Pancreas (tissue), 10 donors: ENCODE measurements around the gene PPDPF. TPM values are rescaled to one million over a fixed set of nuclear protein-coding genes. Genes with fewer than 3 reads are reported as not detected.

Source experiments
- ATAC-seq, 4 donors: fragments of 200-7000 bp; cut with Tn5 transposase; one replicate each; pipeline versions ENCODE4 v1.8.0 to v1.9.1; 2020; ENCODE audit warnings: mild to moderate bottlenecking in 4 of 4, moderate library complexity in 4 of 4
- DNase-seq, 6 donors: peaks; one replicate each; pipeline ENCODE4 v3.0.0-alpha.2; 2020
- FAIRE-seq: peaks from 2 replicates; lab custom pipeline; 2012; peaks lifted over from hg19 to GRCh38; lab: Jason Lieb, UNC
- H3K27ac ChIP-seq, 4 donors: fragments of 200-600 bp; sonication (generic); 1 replicate in 3 of 4; 2 replicates in 1 of 4; pipeline versions ENCODE4 v1.5.0 to v1.8.0; 2020
- H3K27me3 ChIP-seq, 4 donors: fragments of 200-600 bp; one replicate each; pipeline ENCODE4 v1.8.0; 2021
- H3K36me3 ChIP-seq, 3 donors: fragments of 200-600 bp; sonication (generic) in 1 of 3; one replicate each; pipeline versions ENCODE4 v1.5.0 to v1.8.0; 2020 to 2021
- H3K4me1 ChIP-seq, 3 donors: fragments of 200-600 bp; one replicate each; pipeline ENCODE4 v1.8.0; 2021
- H3K4me3 ChIP-seq, 4 donors: fragments of 200-600 bp; sonication (generic) in 2 of 4; one replicate each; pipeline versions ENCODE4 v1.5.0 to v1.8.0; 2020 to 2021
- H3K9me3 ChIP-seq, 4 donors: fragments of 200-600 bp; one replicate each; pipeline ENCODE4 v1.8.0; 2021
- WGBS, 2 donors: extraction: QIAGEN DNeasy Blood & Tissue Kit; methylation state at CpG; one replicate each; pipeline ENCODE4 v1.1.7; 2013; 5-methylcytosine and 5-hydroxymethylcytosine counted together
- intact Hi-C, 3 donors: fragments of 100-400 bp; cut with DNase I; formaldehyde crosslinking; loops; one replicate each; pipeline versions ENCODE4 v1.11.1 to v1.14.2; 2022
- polyA plus RNA-seq, 2 donors: library from polyadenylated mRNA; stranded (reverse); fragments of 200-250 nt; gene quantifications; one replicate each; pipeline ENCODE4 v1.2.3, GENCODE V29; 2013
- total RNA-seq, 6 donors: library from RNA; stranded (reverse); fragmentation: NEBNext Ultra II Directional in 4 of 6; extraction: Animal tissue kit (Norgen Biotek cat#: 25700) in 4 of 6; gene quantifications; one replicate each; pipeline versions ENCODE4 v1.2.1 to v1.2.4, GENCODE V29; 2021 to 2023
- TF ChIP-seq, protein P1 (sequence below), 4 donors: fragments of 200-600 bp; sonication (generic) in 3 of 4; IDR thresholded peaks; one replicate each; pipeline versions ENCODE4 v1.5.0 to v1.8.0; 2021; ENCODE audit warnings: antibody characterized with exemption in 4 of 4
- donor health status: healthy with polysubstance abuse.
- donor health status: DM: no; HTN: no; CAD: no; lungs with moderate emphysema.
- donor health status: DM: no; HTN: no; CAD: no.
- donor health status: control.
- donor health status: control.
- donor health status: Bipolar disorder and iron deficiency.
- donor health status: DM: yes; HTN: yes; CAD: no.
- donor health status: DM: no; HTN: no; CAD: no.
- donor health status: DM: no; HTN: no; CAD: no.
- donor health status: DM: yes; HTN: yes; CAD: no.

Gene PPDPF
- total and polyA plus RNA-seq, 8 donors = 77.7 to 224 (median 155) TPM

DNA sequence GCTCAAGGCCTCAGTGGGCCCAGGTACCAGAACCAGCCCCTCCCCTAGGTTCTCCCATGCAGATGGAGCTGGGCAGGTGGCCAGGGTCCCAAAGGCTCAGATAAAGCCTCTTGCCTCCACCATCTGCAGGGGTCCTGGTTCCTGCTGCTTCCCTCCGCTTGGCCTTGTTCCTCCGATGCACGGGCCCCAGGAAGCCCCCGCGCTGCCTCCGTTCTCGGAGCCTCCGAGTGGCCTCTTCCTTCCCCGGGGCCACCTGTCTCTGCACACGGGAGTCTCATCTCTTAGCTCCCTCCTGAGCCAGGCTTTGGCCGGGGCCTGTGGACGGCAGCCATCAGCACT, 18.5 kb downstream of the PPDPF start:
- no peak overlapping the region for H3K4me3 ChIP-seq
- intact Hi-C loops = loop anchor here in 1 of 3 donors (5.0 kb wide), 1 partner anchor 438 kb away; the partner anchor contains the start of gene SAMD10
- ATAC-seq (no peak), FAIRE-seq (no peak), DNase-seq (no peak)
- H3K36me3 ChIP-seq = no peaks in the 10 kb centered on the region
- H3K4me1 ChIP-seq = peaks cover 4 to 10% (median 9%) of the 10 kb centered on the region in 3 donors
- WGBS, 2 donors = 57 to 58% methylated on average over 12 of the region's 12 CpGs
- TF ChIP-seq, protein P1, sequence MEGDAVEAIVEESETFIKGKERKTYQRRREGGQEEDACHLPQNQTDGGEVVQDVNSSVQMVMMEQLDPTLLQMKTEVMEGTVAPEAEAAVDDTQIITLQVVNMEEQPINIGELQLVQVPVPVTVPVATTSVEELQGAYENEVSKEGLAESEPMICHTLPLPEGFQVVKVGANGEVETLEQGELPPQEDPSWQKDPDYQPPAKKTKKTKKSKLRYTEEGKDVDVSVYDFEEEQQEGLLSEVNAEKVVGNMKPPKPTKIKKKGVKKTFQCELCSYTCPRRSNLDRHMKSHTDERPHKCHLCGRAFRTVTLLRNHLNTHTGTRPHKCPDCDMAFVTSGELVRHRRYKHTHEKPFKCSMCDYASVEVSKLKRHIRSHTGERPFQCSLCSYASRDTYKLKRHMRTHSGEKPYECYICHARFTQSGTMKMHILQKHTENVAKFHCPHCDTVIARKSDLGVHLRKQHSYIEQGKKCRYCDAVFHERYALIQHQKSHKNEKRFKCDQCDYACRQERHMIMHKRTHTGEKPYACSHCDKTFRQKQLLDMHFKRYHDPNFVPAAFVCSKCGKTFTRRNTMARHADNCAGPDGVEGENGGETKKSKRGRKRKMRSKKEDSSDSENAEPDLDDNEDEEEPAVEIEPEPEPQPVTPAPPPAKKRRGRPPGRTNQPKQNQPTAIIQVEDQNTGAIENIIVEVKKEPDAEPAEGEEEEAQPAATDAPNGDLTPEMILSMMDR (IDR thresholded peaks at IDR 0.05) = no peak
- no peaks in the 10 kb centered on the region for H3K9me3 ChIP-seq
- no peaks in the 10 kb centered on the region for H3K27me3 ChIP-seq
- H3K27ac ChIP-seq = peak overlapping the region; percentile 64 to 85 (median 84)

DNA sequence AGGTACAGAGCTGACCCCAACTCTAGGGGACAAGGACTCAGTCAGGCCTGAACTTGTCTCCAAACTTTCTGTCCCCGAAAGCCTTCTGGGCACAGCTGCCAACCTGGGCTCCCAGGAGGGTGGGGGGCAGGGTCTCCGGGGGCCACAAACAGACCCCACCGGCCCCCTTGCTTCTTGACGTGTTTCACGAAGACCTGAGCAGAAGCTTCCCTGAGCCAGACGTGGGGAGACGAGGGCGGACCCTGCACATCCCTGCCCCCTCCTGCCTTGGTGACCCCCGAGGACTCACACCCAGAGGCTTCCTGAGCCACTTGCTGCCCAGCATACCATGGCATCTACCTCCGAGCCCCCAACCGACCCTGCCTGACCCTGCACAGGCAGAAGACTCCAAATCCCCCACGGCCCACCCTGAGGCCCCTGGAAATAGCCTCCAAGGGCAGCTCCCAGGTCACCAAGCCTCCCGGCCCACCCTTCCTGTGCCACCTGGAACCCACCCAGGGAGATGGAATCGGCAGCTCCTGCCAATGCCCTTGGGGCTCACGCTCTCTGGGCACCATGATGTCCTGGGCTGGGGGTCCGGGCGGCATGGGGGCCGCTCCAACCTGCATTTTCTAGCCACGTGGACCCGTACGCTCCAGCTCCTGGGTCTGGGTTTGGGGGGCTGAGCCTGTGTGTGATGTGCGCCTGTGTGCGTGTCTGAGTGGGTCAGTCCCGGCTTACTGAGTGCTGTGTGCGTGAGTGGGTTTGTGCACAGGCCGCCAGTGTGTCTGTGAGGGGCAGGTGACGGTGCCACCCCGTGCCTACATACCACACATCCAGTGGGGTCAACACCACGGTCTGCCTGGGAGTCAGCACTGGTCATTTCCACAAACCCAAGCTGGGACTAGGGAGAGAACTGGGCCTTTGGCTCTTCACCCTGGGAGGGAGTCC, 19.1 kb downstream of the PPDPF start:
- ATAC-seq = no peak
- peak overlapping the region in 3 of 4 donors; percentile 64 to 85 (median 83) for H3K27ac ChIP-seq

DNA sequence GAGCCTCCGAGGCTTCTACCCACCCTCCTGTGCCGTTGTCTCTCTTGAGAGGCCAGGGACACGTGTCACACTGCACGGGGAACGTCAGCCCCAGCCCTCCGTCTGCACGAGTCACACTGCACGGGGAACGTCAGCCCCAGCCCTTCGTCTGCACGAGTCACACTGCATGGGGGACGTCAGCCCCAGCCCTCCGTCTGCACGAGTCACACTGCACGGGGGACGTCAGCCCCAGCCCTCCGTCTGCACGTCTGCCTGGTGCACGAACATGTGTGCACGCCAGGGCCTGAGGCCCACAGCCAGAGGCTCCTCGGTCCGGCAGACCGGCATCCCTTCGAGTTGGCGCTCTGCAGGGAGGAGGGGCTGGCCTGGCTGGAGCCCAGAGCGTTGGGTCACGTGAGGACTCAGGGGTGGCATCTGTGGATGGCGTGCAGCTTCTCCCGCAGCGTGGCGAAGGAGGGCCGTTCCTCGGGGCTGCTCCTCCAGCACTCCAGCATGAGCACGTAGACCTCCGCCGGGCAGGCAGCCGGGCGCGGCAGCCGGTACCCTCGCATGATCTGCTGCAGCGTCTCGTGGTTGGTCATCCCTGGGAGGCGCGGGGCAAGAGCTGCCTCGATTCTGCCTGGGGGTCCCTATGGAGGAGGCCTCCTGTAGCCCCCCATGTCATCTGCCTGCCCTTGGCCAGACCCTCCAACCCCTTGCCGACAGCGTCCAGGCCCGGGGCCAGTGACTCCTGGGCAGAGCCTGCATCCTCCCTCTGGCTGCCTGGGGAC, 20.0 kb downstream of the PPDPF start:
- TF ChIP-seq, protein P1 (IDR thresholded peaks at IDR 0.05) = no peak
- intact Hi-C loops = loop anchor here in 1 of 3 donors (10.0 kb wide), 1 partner anchor 424 kb away; the partner anchor contains the start of gene ZNF512B
- no peak overlapping the region for H3K4me3 ChIP-seq
- no peaks in the 10 kb centered on the region for H3K36me3 ChIP-seq
- FAIRE-seq = no peak
- H3K4me1 ChIP-seq = peaks cover 3 to 10% (median 4%) of the 10 kb centered on the region in 3 donors
- DNase-seq = peak in 1 of 6 donors; percentile 77
- no peaks in the 10 kb centered on the region for H3K9me3 ChIP-seq
- no peak overlapping the region for H3K27ac ChIP-seq
- no peak for ATAC-seq
- no peaks in the 10 kb centered on the region for H3K27me3 ChIP-seq
- 80 to 81% methylated on average over 49 of the region's 49 CpGs for WGBS, 2 donors

More for the DNA sequence above, 19.1 kb downstream of the PPDPF start:
- Histone ChIP-seq H3K9me3 (no peaks in the 10 kb centered on the region), H3K27me3 (no peaks in the 10 kb centered on the region), H3K36me3 (no peaks in the 10 kb centered on the region), H3K4me1 (peaks cover 3 to 10% (median 4%) of the 10 kb centered on the region in 3 donors), H3K4me3 (no peak overlapping the region)
- FAIRE-seq = no peak
- TF ChIP-seq, protein P1 (IDR thresholded peaks at IDR 0.05) = no peak
- intact Hi-C loops = loop anchor here in 2 of 3 donors (5.0 to 10.0 kb wide), 2 partner anchors 425 to 438 kb away; partner anchors contain the start of genes SAMD10 (in 1 of the 2) and ZNF512B (in 1 of the 2)
- WGBS, 2 donors = 86 to 92% methylated on average over 25 to 29 of the region's 29 CpGs
- DNase-seq = peak in 1 of 6 donors; percentile 82

DNA sequence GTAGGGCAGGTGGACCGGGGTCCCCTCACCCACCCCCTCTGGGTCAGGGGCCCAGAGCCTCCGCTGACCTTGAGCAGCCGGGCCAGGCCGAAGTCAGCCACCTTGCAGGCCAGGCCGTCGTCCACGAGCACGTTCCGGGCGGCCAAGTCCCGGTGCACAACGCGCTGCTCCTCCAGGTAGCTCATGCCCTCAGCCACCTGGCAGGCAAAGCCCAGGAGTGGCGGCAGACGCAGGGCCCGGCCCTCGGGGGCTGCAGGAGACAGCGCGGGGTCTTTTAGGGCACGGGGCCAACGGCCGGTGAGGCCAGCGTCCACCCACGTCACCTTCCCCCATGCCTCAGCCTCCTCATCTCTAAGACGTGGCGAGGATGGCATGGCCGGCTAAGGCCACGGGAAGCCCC, 20.8 kb downstream of the PPDPF start:
- Histone ChIP-seq H3K36me3 (no peaks in the 10 kb centered on the region), H3K4me1 (peaks cover 3 to 10% (median 4%) of the 10 kb centered on the region in 3 donors), H3K9me3 (no peaks in the 10 kb centered on the region), H3K27ac (no peak overlapping the region), H3K4me3 (no peak overlapping the region), H3K27me3 (no peaks in the 10 kb centered on the region)
- no peak for ATAC-seq
- WGBS, 2 donors = 85 to 89% methylated on average over 22 to 28 of the region's 28 CpGs
- no peak for FAIRE-seq
- TF ChIP-seq, protein P1 (IDR thresholded peaks at IDR 0.05) = no peak
- DNase-seq = no peak
- intact Hi-C loops = loop anchor here in 1 of 3 donors (10.0 kb wide), 1 partner anchor 423 kb away; the partner anchor contains the start of gene ZNF512B
